DMS53 treated with DMSO at 0.1 percent for 48 hours (cell line): Measurements from ENCODE around the gene BEGAIN.

Experiments
- DNase-seq: peaks from one replicate; lab custom pipeline; 2025; ENCODE audit not compliant: unreplicated experiment; lab: John Stamatoyannopoulos, UW

Gene BEGAIN, protein sequence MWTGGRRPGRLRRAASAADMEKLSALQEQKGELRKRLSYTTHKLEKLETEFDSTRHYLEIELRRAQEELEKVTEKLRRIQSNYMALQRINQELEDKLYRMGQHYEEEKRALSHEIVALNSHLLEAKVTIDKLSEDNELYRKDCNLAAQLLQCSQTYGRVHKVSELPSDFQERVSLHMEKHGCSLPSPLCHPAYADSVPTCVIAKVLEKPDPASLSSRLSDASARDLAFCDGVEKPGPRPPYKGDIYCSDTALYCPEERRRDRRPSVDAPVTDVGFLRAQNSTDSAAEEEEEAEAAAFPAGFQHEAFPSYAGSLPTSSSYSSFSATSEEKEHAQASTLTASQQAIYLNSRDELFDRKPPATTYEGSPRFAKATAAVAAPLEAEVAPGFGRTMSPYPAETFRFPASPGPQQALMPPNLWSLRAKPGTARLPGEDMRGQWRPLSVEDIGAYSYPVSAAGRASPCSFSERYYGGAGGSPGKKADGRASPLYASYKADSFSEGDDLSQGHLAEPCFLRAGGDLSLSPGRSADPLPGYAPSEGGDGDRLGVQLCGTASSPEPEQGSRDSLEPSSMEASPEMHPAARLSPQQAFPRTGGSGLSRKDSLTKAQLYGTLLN

DNA sequence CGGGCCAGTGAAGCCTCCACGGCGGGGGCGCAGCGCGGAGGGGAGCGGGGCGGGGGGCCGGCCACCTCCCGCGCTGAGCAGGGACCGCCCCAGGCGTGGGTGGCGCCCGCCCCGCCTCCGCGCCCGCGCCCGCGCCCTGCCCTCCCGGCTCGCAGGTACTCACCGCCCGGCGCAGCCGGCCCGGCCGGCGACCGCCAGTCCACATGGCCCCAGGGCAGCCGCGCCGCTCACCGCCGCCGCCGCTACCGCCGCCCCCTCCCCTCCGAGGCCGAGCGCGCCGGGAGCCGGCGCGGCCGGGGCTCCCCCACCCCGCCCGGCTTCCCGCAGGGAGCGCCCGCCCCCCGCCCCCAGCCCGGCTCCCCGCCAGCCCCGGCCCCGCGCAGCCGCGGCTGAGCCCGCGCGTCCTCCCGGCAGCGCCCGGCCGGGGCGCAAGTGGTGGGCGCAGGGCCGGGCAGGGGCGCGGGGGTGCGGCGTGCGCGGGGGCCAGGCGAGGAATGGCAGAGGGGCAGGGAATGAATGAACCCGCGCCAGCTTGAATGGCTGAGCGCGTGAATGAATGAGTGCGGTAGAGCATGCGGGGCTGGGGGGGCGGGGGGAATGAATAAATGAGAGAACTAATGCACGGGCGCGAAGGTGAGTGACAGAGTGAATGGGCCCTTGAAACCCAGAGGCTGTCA is at the start of gene BEGAIN:
BEGAIN (minus strand) TSS at position 332 of the 677 bp plus-strand sequence; CDS start at position 205, 127 bp downstream.
- DNase-seq: peak; percentile 16

GRCh38 chr14:100636559-100636958 is 49.3 kb upstream of the BEGAIN start:
- DNase-seq: no peak

DNA sequence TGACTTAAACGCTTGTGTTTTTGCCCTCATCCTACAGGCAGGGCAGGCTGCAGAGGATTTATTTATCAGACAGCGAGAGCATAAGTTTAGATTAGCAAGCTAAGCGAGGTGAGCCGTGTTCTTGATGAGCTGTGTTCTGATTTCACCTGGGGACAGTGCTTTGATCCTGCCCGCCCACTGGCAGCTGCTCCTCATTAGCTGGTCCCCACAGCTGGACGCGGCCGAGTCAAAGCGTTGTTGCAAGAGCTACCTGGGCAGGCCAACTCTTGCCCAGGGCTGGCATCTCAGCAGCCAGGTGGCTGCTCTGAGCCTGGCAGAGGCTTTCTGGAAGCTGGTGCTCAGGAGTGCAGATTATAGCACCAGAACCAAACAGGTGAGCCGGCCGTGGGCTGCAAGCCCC is 46.8 kb upstream of the BEGAIN start:
- DNase-seq: no peak

- DNase-seq: no peak
These were observed 46.2 kb upstream of the BEGAIN start for GRCh38 chr14:100633406-100633805.

GRCh38 chr14:100629696-100630095 is 42.5 kb upstream of the BEGAIN start:
- DNase-seq: no peak

- DNase-seq: no peak
These were observed 41.9 kb upstream of the BEGAIN start for GRCh38 chr14:100629098-100629497.

GRCh38 chr14:100628225-100628624 is 41.0 kb upstream of the BEGAIN start:
- no peak for DNase-seq

- no peak for DNase-seq
These were observed 39.4 kb upstream of the BEGAIN start for GRCh38 chr14:100626614-100627013.

DNA sequence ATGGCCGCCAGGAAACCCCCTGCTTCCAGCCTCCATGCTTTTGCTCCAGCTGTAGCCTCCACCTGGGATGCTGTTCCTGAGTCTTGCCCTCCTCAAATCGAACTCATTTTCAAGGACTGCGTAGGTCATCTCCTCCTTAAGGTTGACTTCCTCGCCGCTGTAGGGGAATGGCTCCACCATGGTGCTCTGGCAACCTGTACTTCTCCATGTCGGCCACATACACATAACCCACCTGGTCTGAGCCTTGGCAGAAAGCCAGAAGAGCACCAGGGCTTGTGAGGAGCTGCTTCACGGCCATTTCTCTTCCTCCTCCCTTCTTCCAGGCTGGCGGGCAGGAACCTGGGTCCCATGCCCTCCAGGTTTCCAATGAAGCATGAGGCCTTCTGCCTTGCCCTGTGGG is 36.7 kb upstream of the BEGAIN start:
- no peak for DNase-seq

GRCh38 chr14:100623557-100623956 is 36.3 kb upstream of the BEGAIN start:
- no peak for DNase-seq

GRCh38 chr14:100622708-100623485 is 35.7 kb upstream of the BEGAIN start:
- no peak for DNase-seq

- DNase-seq: no peak
These were observed 35.0 kb upstream of the BEGAIN start for GRCh38 chr14:100622224-100622623.

DNA sequence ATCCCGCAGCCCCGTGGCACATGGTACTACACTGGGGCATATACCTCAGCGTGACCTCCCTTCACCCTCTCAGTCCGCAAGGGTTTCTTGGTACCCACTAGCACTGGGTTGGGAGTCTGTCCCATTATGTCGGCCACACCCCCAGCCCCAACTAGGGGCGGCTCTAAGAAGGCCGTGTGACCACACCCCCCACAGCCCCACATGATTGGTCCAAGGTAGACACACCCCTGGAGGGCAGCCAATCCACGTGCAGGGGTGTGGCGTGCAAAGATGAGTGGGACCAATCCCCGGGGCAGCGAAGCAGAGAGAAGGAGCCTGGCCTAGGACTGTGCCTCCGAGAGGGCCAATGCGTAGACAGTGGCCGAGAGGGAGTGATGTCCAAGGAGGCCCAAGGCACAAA is 34.6 kb upstream of the BEGAIN start:
- no peak for DNase-seq

DNA sequence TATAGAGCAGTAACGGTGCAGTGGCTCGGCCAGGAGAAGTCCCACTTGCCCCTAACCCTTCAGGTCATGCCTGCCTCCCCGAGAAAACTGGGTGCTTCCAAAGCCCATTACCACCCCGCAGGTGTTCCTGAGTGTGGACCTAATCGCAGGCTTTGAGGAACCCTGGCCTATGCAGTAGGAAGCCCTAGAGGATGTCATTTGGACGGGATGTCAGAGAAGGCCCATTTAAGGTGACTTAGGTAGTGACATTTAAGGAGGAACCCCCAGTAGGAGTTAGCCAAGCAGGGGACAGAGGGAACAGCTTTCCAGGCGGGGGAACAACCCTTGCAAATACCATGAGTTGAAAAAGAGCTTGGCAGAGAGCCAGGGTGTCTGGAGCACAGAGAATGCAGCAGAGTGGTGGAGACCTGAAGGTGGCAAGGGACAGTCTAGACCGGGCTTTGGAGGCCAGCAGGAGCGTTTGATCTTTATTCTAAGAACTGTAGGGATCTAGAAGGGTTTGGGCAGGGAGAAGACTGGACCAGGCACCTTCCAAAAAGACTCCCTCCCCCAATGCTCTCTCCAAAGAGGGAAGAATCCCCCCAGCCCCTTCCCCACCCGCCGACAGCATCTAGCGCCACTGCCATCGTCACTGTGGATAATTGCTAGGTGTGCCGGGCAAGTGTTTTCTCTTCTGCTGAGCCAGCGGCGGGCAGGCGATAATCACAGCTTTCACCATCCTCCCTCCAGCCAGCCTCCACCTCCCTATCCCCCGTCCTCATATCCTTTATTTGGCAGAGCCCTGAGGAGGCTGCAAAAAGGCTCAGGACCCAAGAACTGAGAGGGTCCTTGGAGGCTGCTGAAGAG is 33.3 kb upstream of the BEGAIN start:
- no peak for DNase-seq

- DNase-seq: no peak
These were observed 32.4 kb upstream of the BEGAIN start for GRCh38 chr14:100619396-100620254.

DNA sequence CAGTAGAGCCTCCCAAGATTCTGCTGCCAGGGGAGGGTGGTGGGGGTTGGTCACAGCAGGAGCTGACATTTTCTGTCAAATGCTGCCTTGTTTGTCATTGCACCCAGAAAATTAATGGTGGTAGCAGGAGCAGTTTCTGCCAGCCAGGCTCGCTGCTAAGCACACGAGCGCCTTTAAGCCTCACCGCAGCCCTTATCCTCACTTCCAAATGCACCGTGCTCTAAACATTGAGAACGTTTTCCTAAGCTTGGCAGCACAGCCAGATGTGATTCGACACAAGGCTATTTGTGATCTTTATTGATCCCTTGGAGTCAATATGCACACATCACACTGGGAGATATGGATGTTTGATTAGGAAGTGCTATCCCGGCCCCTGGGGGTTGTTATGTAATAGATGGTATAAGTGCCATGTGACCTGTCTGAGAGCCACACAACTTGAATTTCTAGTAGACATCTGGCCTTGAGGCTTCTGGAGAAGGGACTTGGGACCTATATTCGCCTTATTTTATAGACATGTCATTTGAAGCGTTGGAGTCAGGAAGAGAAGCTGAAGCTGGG is 31.6 kb upstream of the BEGAIN start:
- DNase-seq: no peak

- no peak for DNase-seq
These were observed 31.1 kb upstream of the BEGAIN start for GRCh38 chr14:100618318-100618693.

GRCh38 chr14:100617410-100618317 is 30.4 kb upstream of the BEGAIN start:
- no peak for DNase-seq
